Measurements from ENCODE around the gene DBT.
"Not testable (repeated sequence)": the region's sequence is repeated elsewhere in the genome, so short reads cannot be mapped to it uniquely, and the experiment has no call there.

The DBT gene

GRCh38 chr1:100213141-100213540 lies 36.5 kb downstream of the DBT start:
- Histone ChIP-seq H3K9me2 (replicated peaks; ENCODE audit: insufficient read depth, low read length) (no peaks in the 10 kb centered on the region), H3K27ac (ENCODE audit: low read depth, low read length) (no peak overlapping the region), H3K27me3 (ENCODE audit: low read length) (no peaks in the 10 kb centered on the region), H3F3A (ENCODE audit: insufficient read depth) (no peaks in the 10 kb centered on the region), H2AFZ (ENCODE audit: low read depth, low read length, severe bottlenecking) (no peak overlapping the region), H3K36me3 (ENCODE audit: low read length) (peaks cover 7% of the 10 kb centered on the region), H4K20me1 (ENCODE audit: low read depth, low read length) (no peaks in the 10 kb centered on the region), H3K4me2 (ENCODE audit: low read depth, low read length, poor library complexity, severe bottlenecking) (no peak overlapping the region), H3K4me3 (ENCODE audit: insufficient read depth, low read length, poor library complexity, severe bottlenecking) (no peak overlapping the region), H3K9ac (ENCODE audit: low read length) (no peak overlapping the region), H3K79me2 (ENCODE audit: insufficient read depth, low read length) (no peaks in the 10 kb centered on the region), H3K9me3 (ENCODE audit: insufficient read depth, low read length) (no peaks in the 10 kb centered on the region)
- TF ChIP-seq CTCF (IDR thresholded peaks at IDR 0.05; ENCODE audit: insufficient read depth, low read length, poor library complexity, severe bottlenecking) (no peak), EZH2phosphoT487 (conservative IDR thresholded peaks at IDR 0.05; ENCODE audit: low read length) (no peak)

- Histone ChIP-seq H3F3A (ENCODE audit: insufficient read depth) (no peaks in the 10 kb centered on the region), H3K27ac (ENCODE audit: low read depth, low read length) (no peak overlapping the region), H3K79me2 (ENCODE audit: insufficient read depth, low read length) (no peaks in the 10 kb centered on the region), H3K9me3 (ENCODE audit: insufficient read depth, low read length) (no peaks in the 10 kb centered on the region), H3K36me3 (ENCODE audit: low read length) (peaks cover 5% of the 10 kb centered on the region), H2AFZ (ENCODE audit: low read depth, low read length, severe bottlenecking) (no peak overlapping the region), H3K9ac (ENCODE audit: low read length) (no peak overlapping the region), H3K9me2 (replicated peaks; ENCODE audit: insufficient read depth, low read length) (no peaks in the 10 kb centered on the region), H3K4me2 (ENCODE audit: low read depth, low read length, poor library complexity, severe bottlenecking) (no peak overlapping the region), H4K20me1 (ENCODE audit: low read depth, low read length) (no peaks in the 10 kb centered on the region), H3K4me3 (ENCODE audit: insufficient read depth, low read length, poor library complexity, severe bottlenecking) (no peak overlapping the region), H3K27me3 (ENCODE audit: low read length) (no peaks in the 10 kb centered on the region)
- no peak for TF ChIP-seq EZH2phosphoT487 (conservative IDR thresholded peaks at IDR 0.05; ENCODE audit: low read length)
- TF ChIP-seq CTCF (IDR thresholded peaks at IDR 0.05; ENCODE audit: insufficient read depth, low read length, poor library complexity, severe bottlenecking) = no peak
These were observed 43.3 kb downstream of the DBT start for GRCh38 chr1:100206301-100206700.

GRCh38 chr1:100205593-100205992 lies 44.0 kb downstream of the DBT start:
- H3K9me2 ChIP-seq (replicated peaks; ENCODE audit: insufficient read depth, low read length); H3K9me3 ChIP-seq (ENCODE audit: insufficient read depth, low read length); H4K20me1 ChIP-seq (ENCODE audit: low read depth, low read length); H2AFZ ChIP-seq (ENCODE audit: low read depth, low read length, severe bottlenecking); H3K4me3 ChIP-seq (ENCODE audit: insufficient read depth, low read length, poor library complexity, severe bottlenecking); H3K79me2 ChIP-seq (ENCODE audit: insufficient read depth, low read length); H3K27me3 ChIP-seq (ENCODE audit: low read length); H3K9ac ChIP-seq (ENCODE audit: low read length); H3K36me3 ChIP-seq (ENCODE audit: low read length); H3K27ac ChIP-seq (ENCODE audit: low read depth, low read length); H3F3A ChIP-seq (ENCODE audit: insufficient read depth); H3K4me2 ChIP-seq (ENCODE audit: low read depth, low read length, poor library complexity, severe bottlenecking): not testable (repeated sequence)

GRCh38 chr1:100205103-100205502 lies 44.5 kb downstream of the DBT start:
- not testable (repeated sequence) for H3K79me2 ChIP-seq (ENCODE audit: insufficient read depth, low read length); H3K4me2 ChIP-seq (ENCODE audit: low read depth, low read length, poor library complexity, severe bottlenecking); H3K4me3 ChIP-seq (ENCODE audit: insufficient read depth, low read length, poor library complexity, severe bottlenecking); H3K27me3 ChIP-seq (ENCODE audit: low read length); H4K20me1 ChIP-seq (ENCODE audit: low read depth, low read length); H3K9me3 ChIP-seq (ENCODE audit: insufficient read depth, low read length); H3K9me2 ChIP-seq (replicated peaks; ENCODE audit: insufficient read depth, low read length); H3K27ac ChIP-seq (ENCODE audit: low read depth, low read length); H3K36me3 ChIP-seq (ENCODE audit: low read length); H3K9ac ChIP-seq (ENCODE audit: low read length); H3F3A ChIP-seq (ENCODE audit: insufficient read depth); H2AFZ ChIP-seq (ENCODE audit: low read depth, low read length, severe bottlenecking)

- H2AFZ ChIP-seq (ENCODE audit: low read depth, low read length, severe bottlenecking); H3K79me2 ChIP-seq (ENCODE audit: insufficient read depth, low read length); H3K36me3 ChIP-seq (ENCODE audit: low read length); H3K27ac ChIP-seq (ENCODE audit: low read depth, low read length); H3K9me3 ChIP-seq (ENCODE audit: insufficient read depth, low read length); H3F3A ChIP-seq (ENCODE audit: insufficient read depth); H3K4me2 ChIP-seq (ENCODE audit: low read depth, low read length, poor library complexity, severe bottlenecking); H3K9me2 ChIP-seq (replicated peaks; ENCODE audit: insufficient read depth, low read length); H3K4me3 ChIP-seq (ENCODE audit: insufficient read depth, low read length, poor library complexity, severe bottlenecking); H4K20me1 ChIP-seq (ENCODE audit: low read depth, low read length); H3K27me3 ChIP-seq (ENCODE audit: low read length); H3K9ac ChIP-seq (ENCODE audit: low read length): not testable (repeated sequence)
These were observed 46.9 kb downstream of the DBT start for GRCh38 chr1:100202703-100203102.

- H3K4me3 ChIP-seq (ENCODE audit: insufficient read depth, low read length, poor library complexity, severe bottlenecking); H3F3A ChIP-seq (ENCODE audit: insufficient read depth); H3K4me2 ChIP-seq (ENCODE audit: low read depth, low read length, poor library complexity, severe bottlenecking); H3K79me2 ChIP-seq (ENCODE audit: insufficient read depth, low read length); H3K27me3 ChIP-seq (ENCODE audit: low read length); H3K9me3 ChIP-seq (ENCODE audit: insufficient read depth, low read length); H4K20me1 ChIP-seq (ENCODE audit: low read depth, low read length); H3K9me2 ChIP-seq (replicated peaks; ENCODE audit: insufficient read depth, low read length); H3K9ac ChIP-seq (ENCODE audit: low read length); H2AFZ ChIP-seq (ENCODE audit: low read depth, low read length, severe bottlenecking); H3K36me3 ChIP-seq (ENCODE audit: low read length); H3K27ac ChIP-seq (ENCODE audit: low read depth, low read length): not testable (repeated sequence)
These were observed 49.6 kb downstream of the DBT start for GRCh38 chr1:100200060-100200459.

Data from SU-DHL-6 (cell line).